Neural cell (in vitro differentiated cells): ENCODE data around the gene CPNE1. TPM values are rescaled to one million over a fixed set of nuclear protein-coding genes. Genes with fewer than 3 reads are reported as not detected.
A peak's percentile ranks its signal among the peaks of the same experiment; 100 is the strongest.

Source experiments
- H2AFZ ChIP-seq: fragments of 200-600, 300-800 bp; sonication (generic), shearing (Covaris generic); 2 replicates; pipeline ENCODE4 v1.6.0; 2014; ENCODE audit warnings: low read depth, mild to moderate bottlenecking, antibody characterized with exemption, low read length, moderate library complexity
- H3F3A ChIP-seq: fragments of 200-600 bp; shearing (Covaris generic); 2 replicates; pipeline ENCODE4 v1.6.1; 2016; ENCODE audit warnings: mild to moderate bottlenecking, moderate library complexity, mixed read lengths, antibody characterized with exemption, low read length; ENCODE audit not compliant: insufficient read depth, poor library complexity, severe bottlenecking
- H3K27ac ChIP-seq: fragments of 200-600, 300-800 bp; sonication (generic), shearing (Covaris generic); 2 replicates; pipeline ENCODE4 v1.5.1; 2014; ENCODE audit warnings: mild to moderate bottlenecking, low read length, moderate library complexity
- H3K27me3 ChIP-seq: fragments of 300-800, 200-600 bp; sonication (generic), shearing (Covaris generic); 2 replicates; pipeline ENCODE4 v1.6.0; 2014; ENCODE audit warnings: mild to moderate bottlenecking, low read depth, low read length, moderate library complexity; ENCODE audit not compliant: insufficient read depth
- H3K36me3 ChIP-seq: fragments of 300-800, 200-600 bp; sonication (generic), shearing (Covaris generic); 2 replicates; pipeline ENCODE4 v1.5.1; 2014; ENCODE audit warnings: mild to moderate bottlenecking, antibody characterized with exemption, low read length, moderate library complexity; ENCODE audit not compliant: insufficient read depth
- H3K4me2 ChIP-seq: fragments of 300-800, 200-600 bp; sonication (generic), shearing (Covaris generic); 2 replicates; pipeline ENCODE4 v1.6.0; 2014; ENCODE audit warnings: mild to moderate bottlenecking, low read length
- H3K4me3 ChIP-seq: fragments of 300-800, 200-600 bp; sonication (generic), shearing (Covaris generic); 2 replicates; pipeline ENCODE4 v1.5.1; 2014; ENCODE audit warnings: mild to moderate bottlenecking, low read length, moderate library complexity
- H3K79me2 ChIP-seq: fragments of 200-600 bp; shearing (Covaris generic); replicated peaks from 2 replicates; pipeline ENCODE4 v1.6.0; 2014; ENCODE audit warnings: mild to moderate bottlenecking, low read length, moderate library complexity; ENCODE audit not compliant: insufficient read depth
- H3K9ac ChIP-seq: fragments of 300-800, 200-600 bp; sonication (generic), shearing (Covaris generic); 2 replicates; pipeline ENCODE4 v1.6.1; 2016; ENCODE audit warnings: mild to moderate bottlenecking, low read length, mixed read lengths
- H3K9me2 ChIP-seq: fragments of 200-600 bp; shearing (Covaris generic); 2 replicates; pipeline ENCODE4 v1.6.1; 2016; ENCODE audit warnings: mild to moderate bottlenecking, low read length, mixed read lengths; ENCODE audit not compliant: insufficient read depth
- H3K9me3 ChIP-seq: fragments of 200-600, 300-800 bp; sonication (generic), shearing (Covaris generic); 2 replicates; pipeline ENCODE4 v1.6.1; 2016; ENCODE audit warnings: mild to moderate bottlenecking, mixed run types, low read length, moderate library complexity, mixed read lengths
- H4K20me1 ChIP-seq: fragments of 200-600 bp; shearing (Covaris generic); 2 replicates; pipeline ENCODE4 v1.6.1; 2016; ENCODE audit warnings: mild to moderate bottlenecking, mixed run types; ENCODE audit not compliant: insufficient read depth
- CTCF ChIP-seq: fragments of 450-650 bp; IDR thresholded peaks from 2 replicates; pipeline ENCODE4 v1.5.1; 2014; ENCODE audit warnings: antibody characterized with exemption, mild to moderate bottlenecking, moderate library complexity; ENCODE audit not compliant: poor library complexity, severe bottlenecking
- EP300 ChIP-seq: fragments of 450-650 bp; conservative IDR thresholded peaks from 2 replicates; pipeline ENCODE4 v1.6.1; 2014; ENCODE audit warnings: antibody characterized with exemption, mild to moderate bottlenecking, moderate library complexity; ENCODE audit not compliant: poor library complexity, severe bottlenecking
- MXI1 ChIP-seq: fragments of 450-650 bp; conservative IDR thresholded peaks from 2 replicates; pipeline ENCODE4 v1.6.1; 2014; ENCODE audit warnings: antibody characterized with exemption, mild to moderate bottlenecking; ENCODE audit not compliant: poor library complexity, severe bottlenecking
- POLR2AphosphoS5 ChIP-seq: IDR thresholded peaks from 2 replicates; pipeline ENCODE4 v1.6.1; 2012
- RAD21 ChIP-seq: fragments of 450-650 bp; conservative IDR thresholded peaks from 2 replicates; pipeline ENCODE4 v1.6.1; 2014; ENCODE audit warnings: antibody characterized with exemption, mild to moderate bottlenecking, moderate library complexity
- REST ChIP-seq: IDR thresholded peaks from 2 replicates; pipeline ENCODE4 v1.6.1; 2012; ENCODE audit warnings: borderline replicate concordance
- SMC3 ChIP-seq: fragments of 450-650 bp; conservative IDR thresholded peaks from 2 replicates; pipeline ENCODE4 v1.6.1; 2014; ENCODE audit warnings: antibody characterized with exemption, mild to moderate bottlenecking, moderate library complexity; ENCODE audit not compliant: poor library complexity
- TAF1 ChIP-seq: IDR thresholded peaks from 2 replicates; pipeline ENCODE4 v1.6.1; 2012; ENCODE audit warnings: low read depth
- polyA plus RNA-seq: library from polyadenylated mRNA; depleted of rRNA; stranded (reverse); fragments of >200 nt; gene quantifications from 2 replicates; pipeline ENCODE4 v1.2.3, GENCODE V29; 2014

CPNE1 gene
- polyA plus RNA-seq, 1 donor from 2014 or later: 148 TPM

GRCh38 chr20:35616465-35617396 lies 48.0 kb downstream of the CPNE1 start:
- H3K27ac ChIP-seq: no peak overlapping the region
- no peak overlapping the region for H3K9ac ChIP-seq
- H2AFZ ChIP-seq: no peak overlapping the region
- H3K9me3 ChIP-seq: no peaks in the 10 kb centered on the region
- TF ChIP-seq REST (no peak), SMC3 (no peak), CTCF (no peak), EP300 (no peak)
- H3K36me3 ChIP-seq: no peaks in the 10 kb centered on the region
- no peaks in the 10 kb centered on the region for H3K9me2 ChIP-seq
- no peak overlapping the region for H3K4me2 ChIP-seq
- H3K27me3 ChIP-seq: peaks cover 3% of the 10 kb centered on the region
- no peaks in the 10 kb centered on the region for H3K79me2 ChIP-seq
- H3F3A ChIP-seq: no peaks in the 10 kb centered on the region
- no peaks in the 10 kb centered on the region for H4K20me1 ChIP-seq
- peak overlapping the region; percentile 78 for H3K4me3 ChIP-seq

GRCh38 chr20:35615667-35616464 lies 48.8 kb downstream of the CPNE1 start, which contains the start of gene SPAG4:
SPAG4 (plus strand) TSS chr20:35615829; CDS start chr20:35616004, 175 bp downstream.
- no peaks in the 10 kb centered on the region for H3K9me2 ChIP-seq
- H3K9me3 ChIP-seq: no peaks in the 10 kb centered on the region
- H2AFZ ChIP-seq: no peak within 1 kb of the TSS
- peak within 1 kb of the TSS; percentile 70 for H3K9ac ChIP-seq
- H3K4me2 ChIP-seq: peak within 1 kb of the TSS; percentile 25
- H3K36me3 ChIP-seq: no peaks in the 10 kb centered on the region
- H3K79me2 ChIP-seq: no peaks in the 10 kb centered on the region
- H3K4me3 ChIP-seq: peak within 1 kb of the TSS; percentile 78
- peak; percentile 23 for TF ChIP-seq POLR2AphosphoS5
- no peak for TF ChIP-seq CTCF
- no peak for TF ChIP-seq REST
- TF ChIP-seq TAF1: peak; percentile 28
- peak; percentile 17 for TF ChIP-seq SMC3
- peak; percentile 62 for TF ChIP-seq MXI1
- TF ChIP-seq RAD21: no peak
- TF ChIP-seq EP300: peak; percentile 40
- no peaks in the 10 kb centered on the region for H4K20me1 ChIP-seq
- H3K27me3 ChIP-seq: peaks cover 3% of the 10 kb centered on the region
- H3K27ac ChIP-seq: peak within 1 kb of the TSS; percentile 58
- no peaks in the 10 kb centered on the region for H3F3A ChIP-seq
